T-helper 2 cell treated with Interferon-gamma antibody and Interleukin-4, amounts not matched to agents 5 μg/mL and 100 μg/mL, for 36 hours (primary cell): ENCODE measurements around the gene KRTAP7-1.

Experiments
- DNase-seq: peaks from one replicate; pipeline ENCODE4 v3.0.0; 2021; ENCODE audit warnings: low spot score
- H3K27ac Mint-ChIP-seq: one replicate; pipeline ENCODE4 v1.8.0; 2021; ENCODE audit warnings: mild to moderate bottlenecking, mixed read lengths
- H3K27me3 Mint-ChIP-seq: one replicate; pipeline ENCODE4 v1.8.0; 2021; ENCODE audit warnings: low read depth, mixed read lengths
- H3K36me3 Mint-ChIP-seq: one replicate; pipeline ENCODE4 v1.8.0; 2021; ENCODE audit warnings: low read depth, mixed read lengths
- H3K4me1 Mint-ChIP-seq: one replicate; pipeline ENCODE4 v1.8.0; 2021; ENCODE audit warnings: low read depth, mixed read lengths
- H3K4me3 Mint-ChIP-seq: one replicate; pipeline ENCODE4 v1.8.0; 2022; ENCODE audit warnings: mild to moderate bottlenecking, moderate library complexity, mixed read lengths
- H3K9me3 Mint-ChIP-seq: one replicate; pipeline ENCODE4 v1.8.0; 2021; ENCODE audit warnings: mixed read lengths

The KRTAP7-1 gene, protein sequence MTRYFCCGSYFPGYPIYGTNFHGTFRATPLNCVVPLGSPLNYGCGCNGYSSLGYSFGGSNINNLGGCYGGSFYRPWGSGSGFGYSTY

DNA sequence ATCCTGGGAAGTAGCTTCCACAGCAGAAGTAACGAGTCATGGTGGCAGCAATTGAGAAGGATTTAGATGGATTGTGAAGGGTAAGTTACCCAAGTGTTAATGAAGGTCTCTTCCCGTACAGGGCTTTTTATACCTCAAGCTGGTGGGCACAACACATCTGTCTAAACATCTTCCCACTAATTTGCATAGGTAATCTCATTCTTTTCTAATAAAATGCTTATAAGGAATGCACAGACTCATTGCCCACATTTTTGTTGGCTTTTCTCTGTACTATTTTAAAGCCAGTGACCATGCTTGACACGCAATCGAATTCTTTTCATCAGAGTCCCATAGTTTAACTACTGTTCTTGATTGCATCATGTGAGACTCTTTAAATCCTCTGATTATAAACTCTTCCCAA, at the start of gene KRTAP7-1:
KRTAP7-1 (minus strand) TSS at position 101 of the 400 bp plus-strand sequence; CDS start at position 40, 61 bp downstream.
- no peak for DNase-seq
- H3K4me1 Mint-ChIP-seq: peaks cover 2% of the 10 kb centered on the region
- no peaks in the 10 kb centered on the region for H3K36me3 Mint-ChIP-seq
- peaks cover 15% of the 10 kb centered on the region for H3K9me3 Mint-ChIP-seq
- H3K27me3 Mint-ChIP-seq: peaks cover 8% of the 10 kb centered on the region
- H3K27ac Mint-ChIP-seq: no peak within 1 kb of the TSS
- no peak within 1 kb of the TSS for H3K4me3 Mint-ChIP-seq

DNA sequence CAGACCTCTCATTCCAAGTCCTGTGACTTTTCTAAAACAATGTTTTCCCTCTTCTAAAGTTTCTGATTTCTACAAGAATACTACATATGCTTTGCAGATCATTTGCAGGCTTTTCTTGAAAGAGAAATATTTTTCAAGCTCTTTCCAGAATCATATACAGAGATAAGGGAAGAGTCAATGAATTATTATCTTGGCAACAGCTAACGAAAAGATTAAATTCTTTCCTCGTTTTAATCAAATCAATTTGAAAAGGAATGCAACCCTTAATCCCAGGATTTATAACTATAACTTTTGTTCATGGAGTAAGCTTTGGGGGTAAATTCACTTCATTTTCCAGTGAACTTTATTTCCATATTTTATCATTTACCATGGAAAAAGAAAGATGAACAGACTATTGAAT, 45.0 kb upstream of the KRTAP7-1 start:
- no peaks in the 10 kb centered on the region for H3K36me3 Mint-ChIP-seq

GRCh38 chr21:30847627-30848500, 18.3 kb upstream of the KRTAP7-1 start:
- no peaks in the 10 kb centered on the region for H3K4me1 Mint-ChIP-seq
- H3K27me3 Mint-ChIP-seq: peaks cover 8% of the 10 kb centered on the region
- H3K36me3 Mint-ChIP-seq: no peaks in the 10 kb centered on the region
- H3K9me3 Mint-ChIP-seq: no peaks in the 10 kb centered on the region
- no peak for DNase-seq
- H3K27ac Mint-ChIP-seq: no peak overlapping the region
- H3K4me3 Mint-ChIP-seq: no peak overlapping the region

More for the DNA sequence above, 45.0 kb upstream of the KRTAP7-1 start:
- Mint-ChIP-seq H3K27me3 (peaks cover 2% of the 10 kb centered on the region), H3K4me1 (no peaks in the 10 kb centered on the region), H3K9me3 (no peaks in the 10 kb centered on the region), H3K27ac (no peak overlapping the region), H3K4me3 (no peak overlapping the region)
- DNase-seq: no peak

DNA sequence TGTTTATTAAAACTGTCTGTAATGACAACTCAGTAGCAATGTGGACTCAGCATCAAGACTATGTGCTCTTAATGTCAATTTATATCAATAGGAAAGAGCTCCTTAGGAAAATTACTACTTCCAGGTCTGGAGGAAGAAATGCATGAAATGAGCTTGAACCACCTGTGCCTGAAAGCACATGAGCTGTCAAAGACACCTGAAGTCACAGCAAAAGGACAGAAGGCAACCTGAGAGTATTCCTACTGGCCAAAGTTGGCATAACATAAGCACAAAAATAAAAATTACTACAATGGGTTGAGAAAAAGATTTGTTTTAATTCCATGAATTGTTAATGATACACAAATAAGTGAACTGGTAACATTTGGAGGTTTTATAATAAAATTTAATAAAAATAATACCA, 13.4 kb upstream of the KRTAP7-1 start:
- no peak for DNase-seq
- peaks cover 4% of the 10 kb centered on the region for H3K9me3 Mint-ChIP-seq
- H3K4me3 Mint-ChIP-seq: no peak overlapping the region
- H3K27ac Mint-ChIP-seq: no peak overlapping the region
- peaks cover 6% of the 10 kb centered on the region for H3K4me1 Mint-ChIP-seq
- peaks cover 9% of the 10 kb centered on the region for H3K27me3 Mint-ChIP-seq
- H3K36me3 Mint-ChIP-seq: no peaks in the 10 kb centered on the region

DNA sequence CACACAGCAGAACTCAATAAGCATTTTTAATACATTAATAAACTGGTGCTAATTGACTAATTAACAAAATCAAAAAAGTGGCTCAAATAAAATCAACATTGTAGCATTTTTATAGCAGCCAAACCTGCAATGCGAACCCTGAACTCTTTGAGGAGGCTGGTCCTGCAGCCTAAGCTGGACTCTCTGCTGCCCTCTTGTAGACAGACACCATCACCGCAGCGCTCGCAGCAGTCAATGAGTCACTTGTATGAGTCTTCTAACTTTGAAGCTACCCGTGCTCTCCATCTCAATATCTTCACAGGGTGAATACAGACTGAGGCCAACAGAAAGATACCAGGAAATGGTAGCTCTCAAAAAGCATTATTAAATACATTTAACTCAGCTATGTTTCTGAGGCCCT, 9.7 kb upstream of the KRTAP7-1 start:
- peaks cover 6% of the 10 kb centered on the region for H3K4me1 Mint-ChIP-seq
- peak; percentile 31 for DNase-seq
- H3K27me3 Mint-ChIP-seq: peaks cover 12% of the 10 kb centered on the region
- no peak overlapping the region for H3K27ac Mint-ChIP-seq
- no peaks in the 10 kb centered on the region for H3K36me3 Mint-ChIP-seq
- H3K9me3 Mint-ChIP-seq: peaks cover 4% of the 10 kb centered on the region
- H3K4me3 Mint-ChIP-seq: no peak overlapping the region

DNA sequence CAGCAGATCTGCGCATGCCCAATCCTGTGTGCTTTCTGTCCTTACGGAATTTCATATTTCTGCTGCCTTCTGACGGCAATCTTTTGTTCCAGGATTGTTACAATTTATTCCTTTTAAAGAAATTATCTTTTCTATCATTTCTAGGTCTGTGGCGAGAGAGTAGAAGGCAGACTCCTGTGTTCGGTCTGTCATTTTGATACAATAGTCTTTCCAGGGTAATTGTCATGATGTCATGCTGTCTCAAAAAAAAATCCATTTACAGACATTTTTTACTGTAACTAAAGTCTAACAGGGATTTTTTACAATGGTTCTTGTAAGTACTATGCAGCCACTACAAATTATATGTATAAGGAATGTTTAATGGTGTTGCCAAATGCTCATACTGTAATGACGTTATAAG, 9.0 kb upstream of the KRTAP7-1 start:
- Mint-ChIP-seq H3K27ac (no peak overlapping the region), H3K4me3 (no peak overlapping the region), H3K27me3 (peaks cover 12% of the 10 kb centered on the region)

GRCh38 chr21:30831194-30831765, 1.7 kb upstream of the KRTAP7-1 start:
- Mint-ChIP-seq H3K4me1 (peaks cover 2% of the 10 kb centered on the region), H3K9me3 (peaks cover 15% of the 10 kb centered on the region), H3K27me3 (peaks cover 8% of the 10 kb centered on the region), H3K27ac (no peak overlapping the region), H3K4me3 (no peak overlapping the region), H3K36me3 (no peaks in the 10 kb centered on the region)
- DNase-seq: no peak

More for the DNA sequence above, 9.0 kb upstream of the KRTAP7-1 start:
- Mint-ChIP-seq H3K9me3 (peaks cover 4% of the 10 kb centered on the region), H3K4me1 (peaks cover 6% of the 10 kb centered on the region), H3K36me3 (no peaks in the 10 kb centered on the region)
- no peak for DNase-seq

DNA sequence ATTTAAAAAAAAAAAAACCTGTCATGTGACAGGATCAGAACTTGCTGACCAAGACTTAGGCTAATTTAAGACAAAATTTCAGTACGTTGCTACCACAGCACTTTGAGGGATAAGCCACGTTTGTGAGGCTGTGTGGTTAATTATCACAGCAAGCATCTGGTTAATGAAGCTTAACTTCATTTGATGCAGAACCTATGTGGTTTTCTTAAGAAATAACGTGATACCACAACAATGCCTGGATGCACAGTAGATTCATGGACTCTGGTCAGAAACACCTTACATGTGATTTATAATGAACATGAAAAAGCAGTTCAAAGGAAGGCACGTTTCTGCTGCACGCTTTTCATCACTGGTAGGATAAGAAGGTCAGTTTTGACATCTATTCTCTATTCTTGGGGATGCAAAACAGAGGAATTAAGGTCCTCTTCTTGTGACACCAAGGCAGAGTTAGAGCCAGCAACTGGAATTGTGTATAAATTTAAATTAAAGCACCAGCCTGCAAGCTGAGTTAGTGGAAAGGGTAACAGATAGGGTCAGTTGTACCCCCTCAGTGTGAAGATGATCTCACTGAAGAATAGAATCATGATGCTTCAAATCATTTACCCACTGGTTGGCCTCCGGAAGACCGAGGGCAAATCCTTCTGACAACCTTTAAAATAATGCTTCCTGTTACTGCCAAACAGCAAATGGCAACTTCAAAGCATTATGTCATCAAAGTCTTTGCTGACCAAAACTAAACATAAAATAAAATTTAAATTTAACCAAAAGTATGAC, 10.5 kb downstream of the KRTAP7-1 start:
- H3K27ac Mint-ChIP-seq: peak overlapping the region; percentile 21
- peaks cover 24% of the 10 kb centered on the region for H3K4me1 Mint-ChIP-seq
- H3K4me3 Mint-ChIP-seq: peak overlapping the region; percentile 4
- H3K27me3 Mint-ChIP-seq: peaks cover 7% of the 10 kb centered on the region
- no peak for DNase-seq
- H3K9me3 Mint-ChIP-seq: peaks cover 17% of the 10 kb centered on the region
- peaks cover 11% of the 10 kb centered on the region for H3K36me3 Mint-ChIP-seq

GRCh38 chr21:30813174-30813573, 16.4 kb downstream of the KRTAP7-1 start, which contains the start of gene KRTAP8-1:
Gene KRTAP8-1, minus strand, starts transcription at chr21:30813274. Its CDS starts 54 bp downstream, at chr21:30813220.
- Mint-ChIP-seq H3K27me3 (peaks cover 30% of the 10 kb centered on the region), H3K27ac (no peak within 1 kb of the TSS), H3K9me3 (peaks cover 4% of the 10 kb centered on the region), H3K4me1 (peaks cover 3% of the 10 kb centered on the region), H3K4me3 (no peak within 1 kb of the TSS), H3K36me3 (peaks cover 5% of the 10 kb centered on the region)
- DNase-seq: no peak

DNA sequence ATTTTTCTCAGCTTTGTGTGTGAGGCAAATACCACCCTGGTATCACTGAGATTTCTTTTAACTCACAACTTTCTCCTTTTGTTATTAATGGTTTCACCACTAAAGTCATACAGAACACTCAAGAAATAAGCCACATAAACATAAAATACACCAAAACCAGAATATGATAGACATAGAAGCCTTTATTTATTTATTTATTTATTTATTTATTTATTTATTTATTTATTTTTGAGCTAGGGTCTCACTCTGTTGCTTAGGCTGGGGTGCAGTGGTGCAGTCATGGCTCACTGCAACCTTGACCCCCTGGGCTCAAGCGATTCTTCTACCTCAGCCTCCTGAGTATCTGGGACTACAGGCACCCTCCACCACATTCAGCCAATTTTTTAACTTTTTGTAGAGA, 29.0 kb downstream of the KRTAP7-1 start:
- no peaks in the 10 kb centered on the region for H3K9me3 Mint-ChIP-seq
- H3K36me3 Mint-ChIP-seq: peaks cover 1% of the 10 kb centered on the region
- DNase-seq: no peak
- H3K4me3 Mint-ChIP-seq: no peak overlapping the region
- H3K27ac Mint-ChIP-seq: no peak overlapping the region
- H3K27me3 Mint-ChIP-seq: peaks cover 11% of the 10 kb centered on the region
- no peaks in the 10 kb centered on the region for H3K4me1 Mint-ChIP-seq

- no peaks in the 10 kb centered on the region for H3K9me3 Mint-ChIP-seq
- no peaks in the 10 kb centered on the region for H3K4me1 Mint-ChIP-seq
- peaks cover 16% of the 10 kb centered on the region for H3K27me3 Mint-ChIP-seq
- H3K36me3 Mint-ChIP-seq: no peaks in the 10 kb centered on the region
- H3K27ac Mint-ChIP-seq: no peak overlapping the region
- no peak for DNase-seq
- H3K4me3 Mint-ChIP-seq: no peak overlapping the region
Measured at GRCh38 chr21:30793581-30794314, 35.8 kb downstream of the KRTAP7-1 start.

DNA sequence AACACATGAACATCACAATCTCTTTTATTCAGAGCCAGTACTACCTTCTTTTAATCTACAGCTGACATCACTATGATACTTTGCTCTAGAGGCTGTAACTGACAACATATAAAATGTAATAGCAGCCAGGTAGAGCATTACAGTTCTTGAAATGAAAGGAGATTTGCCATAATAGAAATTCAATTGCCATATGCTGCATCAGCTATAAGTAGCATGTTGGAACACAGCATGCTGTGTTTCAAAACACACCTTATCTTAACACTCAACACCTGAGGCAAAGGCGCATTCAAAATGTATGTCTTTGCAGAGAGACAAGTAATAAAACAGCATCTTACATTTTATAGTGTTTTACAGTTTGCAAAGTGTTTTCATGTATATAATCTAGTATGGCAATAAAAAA, 50.3 kb downstream of the KRTAP7-1 start:
- H3K9me3 Mint-ChIP-seq: no peaks in the 10 kb centered on the region

More for the DNA sequence above, 50.3 kb downstream of the KRTAP7-1 start:
- H3K4me1 Mint-ChIP-seq: no peaks in the 10 kb centered on the region
- peaks cover 19% of the 10 kb centered on the region for H3K27me3 Mint-ChIP-seq
- H3K4me3 Mint-ChIP-seq: no peak overlapping the region
- DNase-seq: no peak
- no peaks in the 10 kb centered on the region for H3K36me3 Mint-ChIP-seq
- no peak overlapping the region for H3K27ac Mint-ChIP-seq
